Mucosa of rectum (tissue), 2 donors: Measurements from ENCODE around the gene HS3ST4.

Experiments used
- H3K27ac ChIP-seq, 2 donors: one replicate each; pipeline ENCODE4 v1.7.0; 2013; ENCODE audit warnings: inconsistent platforms in 2 of 2, low read depth in 2 of 2, low read length in 2 of 2
- H3K27me3 ChIP-seq, 2 donors: one replicate each; pipeline ENCODE4 v1.7.0; 2013; ENCODE audit warnings: low read length in 2 of 2; ENCODE audit not compliant: control insufficient read depth in 2 of 2, insufficient read depth in 2 of 2
- H3K36me3 ChIP-seq, 2 donors: one replicate each; pipeline ENCODE4 v1.7.0; 2013; ENCODE audit warnings: low read length in 2 of 2; ENCODE audit not compliant: control insufficient read depth in 2 of 2, insufficient read depth in 2 of 2
- H3K4me1 ChIP-seq, 2 donors: one replicate each; pipeline ENCODE4 v1.7.0; 2013; ENCODE audit warnings: low read length in 2 of 2, mild to moderate bottlenecking in 1 of 2; ENCODE audit not compliant: control insufficient read depth in 2 of 2, insufficient read depth in 2 of 2
- H3K4me3 ChIP-seq, 2 donors: one replicate each; pipeline ENCODE4 v1.7.0; 2013; ENCODE audit warnings: low read length in 2 of 2
- H3K9ac ChIP-seq, 2 donors: one replicate each; pipeline ENCODE4 v1.7.0; 2013; ENCODE audit warnings: low read length in 2 of 2, low read depth in 1 of 2, mild to moderate bottlenecking in 1 of 2
- H3K9me3 ChIP-seq, 2 donors: one replicate each; pipeline ENCODE4 v1.7.0; 2013; ENCODE audit warnings: low read length in 2 of 2; ENCODE audit not compliant: control insufficient read depth in 2 of 2
- donor health status: healthy.
- donor health status: Normal muscosa, but diverticular disease.

The HS3ST4 gene

GRCh38 chr16:25691519-25692091, at the start of gene HS3ST4:
TSS of gene HS3ST4 (plus strand) at chr16:25691959.
- peaks cover 22 to 40% of the 10 kb centered on the region in 2 donors for H3K27me3 ChIP-seq

GRCh38 chr16:25643633-25644032, 48.1 kb upstream of the HS3ST4 start:
- Histone ChIP-seq H3K4me1 (no peaks in the 10 kb centered on the region), H3K27ac (no peak overlapping the region), H3K9ac (no peak overlapping the region), H3K27me3 (no peaks in the 10 kb centered on the region), H3K36me3 (no peaks in the 10 kb centered on the region), H3K9me3 (no peaks in the 10 kb centered on the region), H3K4me3 (no peak overlapping the region)

More at GRCh38 chr16:25691519-25692091, at the start of gene HS3ST4:
- no peaks in the 10 kb centered on the region for H3K36me3 ChIP-seq
- no peaks in the 10 kb centered on the region for H3K4me1 ChIP-seq
- no peak within 1 kb of the TSS for H3K27ac ChIP-seq
- no peak within 1 kb of the TSS for H3K4me3 ChIP-seq
- no peaks in the 10 kb centered on the region for H3K9me3 ChIP-seq
- no peak within 1 kb of the TSS for H3K9ac ChIP-seq

- H3K27me3 ChIP-seq: no peaks in the 10 kb centered on the region
- H3K9ac ChIP-seq: no peak overlapping the region
- no peaks in the 10 kb centered on the region for H3K4me1 ChIP-seq
- H3K36me3 ChIP-seq: no peaks in the 10 kb centered on the region
- peaks cover 0 to 3% of the 10 kb centered on the region in 2 donors for H3K9me3 ChIP-seq
- H3K27ac ChIP-seq: no peak overlapping the region
- H3K4me3 ChIP-seq: no peak overlapping the region
These were observed 35.1 kb upstream of the HS3ST4 start for GRCh38 chr16:25656639-25657038.

GRCh38 chr16:25676820-25677219, 14.9 kb upstream of the HS3ST4 start:
- Histone ChIP-seq H3K27ac (no peak overlapping the region), H3K27me3 (no peaks in the 10 kb centered on the region), H3K9me3 (no peaks in the 10 kb centered on the region), H3K36me3 (no peaks in the 10 kb centered on the region), H3K9ac (no peak overlapping the region), H3K4me3 (no peak overlapping the region), H3K4me1 (no peaks in the 10 kb centered on the region)

- no peaks in the 10 kb centered on the region for H3K27me3 ChIP-seq
- no peaks in the 10 kb centered on the region for H3K36me3 ChIP-seq
- H3K4me1 ChIP-seq: no peaks in the 10 kb centered on the region
- H3K9me3 ChIP-seq: no peaks in the 10 kb centered on the region
- H3K9ac ChIP-seq: no peak overlapping the region
- H3K4me3 ChIP-seq: no peak overlapping the region
- H3K27ac ChIP-seq: no peak overlapping the region
These were observed 12.2 kb upstream of the HS3ST4 start for GRCh38 chr16:25679511-25679910.

GRCh38 chr16:25689137-25689836, 2.5 kb upstream of the HS3ST4 start:
- Histone ChIP-seq H3K9ac (no peak overlapping the region), H3K4me1 (no peaks in the 10 kb centered on the region), H3K27me3 (peaks cover 18 to 34% of the 10 kb centered on the region in 2 donors), H3K4me3 (no peak overlapping the region), H3K36me3 (no peaks in the 10 kb centered on the region), H3K27ac (no peak overlapping the region), H3K9me3 (no peaks in the 10 kb centered on the region)

- Histone ChIP-seq H3K4me3 (no peak overlapping the region), H3K27ac (no peak overlapping the region), H3K9me3 (no peaks in the 10 kb centered on the region), H3K27me3 (peaks cover 22 to 40% of the 10 kb centered on the region in 2 donors), H3K36me3 (no peaks in the 10 kb centered on the region), H3K9ac (no peak overlapping the region), H3K4me1 (no peaks in the 10 kb centered on the region)
These were observed 1.1 kb upstream of the HS3ST4 start for GRCh38 chr16:25690552-25691143.

GRCh38 chr16:25692351-25692741, 587 bp downstream of the HS3ST4 start:
- Histone ChIP-seq H3K4me1 (no peaks in the 10 kb centered on the region), H3K36me3 (no peaks in the 10 kb centered on the region), H3K27ac (no peak overlapping the region), H3K4me3 (no peak overlapping the region), H3K27me3 (peaks cover 22 to 40% of the 10 kb centered on the region in 2 donors), H3K9me3 (no peaks in the 10 kb centered on the region), H3K9ac (no peak overlapping the region)

- H3K27me3 ChIP-seq: peaks cover 22 to 40% of the 10 kb centered on the region in 2 donors
- no peaks in the 10 kb centered on the region for H3K9me3 ChIP-seq
- H3K9ac ChIP-seq: no peak overlapping the region
- no peaks in the 10 kb centered on the region for H3K4me1 ChIP-seq
- H3K27ac ChIP-seq: no peak overlapping the region
- H3K36me3 ChIP-seq: no peaks in the 10 kb centered on the region
- no peak overlapping the region for H3K4me3 ChIP-seq
These were observed 1.2 kb downstream of the HS3ST4 start for GRCh38 chr16:25692742-25693508.

GRCh38 chr16:25693631-25694030, 1.9 kb downstream of the HS3ST4 start:
- peaks cover 22 to 40% of the 10 kb centered on the region in 2 donors for H3K27me3 ChIP-seq
- no peak overlapping the region for H3K9ac ChIP-seq
- H3K4me1 ChIP-seq: no peaks in the 10 kb centered on the region

More at GRCh38 chr16:25693631-25694030, 1.9 kb downstream of the HS3ST4 start:
- Histone ChIP-seq H3K9me3 (no peaks in the 10 kb centered on the region), H3K36me3 (no peaks in the 10 kb centered on the region), H3K4me3 (no peak overlapping the region), H3K27ac (no peak overlapping the region)
